Activated CD4-positive, alpha-beta T cell treated with anti-CD3 and anti-CD28 coated beads for 4 hours (primary cell): ENCODE results near the gene RGS6.

Experiments used
- DNase-seq, 2 donors: peaks; one replicate each; pipeline ENCODE4 v3.0.0-alpha.2; 2020

RGS6 gene

GRCh38 chr14:72418806-72419205 is 486.6 kb downstream of the RGS6 start:
- no peak for DNase-seq

DNA sequence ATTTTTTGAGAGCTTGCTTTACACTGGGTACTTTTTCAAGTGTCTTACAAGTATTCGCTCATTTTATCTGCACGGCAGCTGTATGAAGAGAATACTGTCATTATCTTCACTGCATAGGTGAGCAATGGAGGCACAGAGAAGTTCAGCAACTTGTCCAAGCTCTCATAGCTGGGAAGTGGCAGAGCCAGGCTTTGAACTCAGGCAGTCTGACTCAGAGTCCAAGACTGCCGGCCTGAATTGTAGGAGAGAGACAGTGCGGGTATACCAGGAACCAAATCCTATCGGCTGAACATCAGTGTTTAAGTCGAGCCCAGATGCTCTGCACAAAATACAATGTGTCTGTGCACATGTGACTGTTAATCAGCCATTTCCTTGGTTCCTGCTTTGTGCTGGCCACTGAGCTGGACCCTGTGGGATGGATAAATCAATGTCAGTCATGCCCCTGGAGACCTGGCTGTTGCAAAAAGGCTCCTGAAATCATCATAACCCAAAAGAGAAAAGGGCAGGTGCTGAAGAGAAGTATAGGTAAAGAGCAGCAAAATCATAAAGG is 487.1 kb downstream of the RGS6 start:
- no peak for DNase-seq

- peak; percentile 43 to 69 for DNase-seq
These were observed 488.7 kb downstream of the RGS6 start for GRCh38 chr14:72420749-72421474.

DNA sequence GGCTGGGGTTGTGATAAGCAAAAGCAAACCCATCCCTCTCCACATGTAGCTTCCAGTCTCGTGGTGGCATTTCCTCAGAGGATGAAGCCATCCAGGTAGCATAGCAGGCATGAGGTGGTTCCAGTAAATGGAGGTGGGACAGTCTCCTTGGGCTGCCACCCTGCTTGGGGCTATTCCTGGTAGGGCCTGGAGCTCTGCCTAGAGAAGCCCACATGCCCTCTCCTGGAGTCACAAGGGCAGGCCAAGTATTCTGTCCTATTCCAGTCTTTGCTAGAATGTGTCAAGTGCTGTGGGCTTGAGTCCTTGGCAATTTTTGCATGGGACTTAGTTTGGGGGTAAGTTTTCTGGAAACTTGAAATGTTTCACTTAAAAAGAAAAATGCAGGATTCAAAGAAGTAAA is 491.7 kb downstream of the RGS6 start:
- DNase-seq: no peak

GRCh38 chr14:72430457-72430856 is 498.2 kb downstream of the RGS6 start:
- DNase-seq: no peak

DNA sequence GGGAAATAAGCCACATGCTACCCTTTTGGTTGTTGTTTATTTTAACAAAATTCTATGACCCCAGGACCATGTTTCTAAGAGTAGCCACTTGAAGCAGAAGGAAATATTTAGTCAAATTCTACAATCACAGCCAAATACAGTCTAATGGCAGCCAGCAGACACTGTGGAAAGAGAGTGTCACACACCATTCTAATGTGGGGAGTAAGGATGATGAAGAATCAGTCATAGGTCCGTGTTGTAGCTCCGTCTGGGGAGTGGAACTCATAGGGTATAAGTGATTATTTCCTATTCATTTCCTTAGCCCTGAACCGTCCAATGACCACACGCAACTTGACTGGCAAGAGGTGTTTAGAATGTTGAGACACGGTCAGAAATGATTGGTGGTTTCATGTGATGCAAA is 500.5 kb downstream of the RGS6 start:
- DNase-seq: no peak

DNA sequence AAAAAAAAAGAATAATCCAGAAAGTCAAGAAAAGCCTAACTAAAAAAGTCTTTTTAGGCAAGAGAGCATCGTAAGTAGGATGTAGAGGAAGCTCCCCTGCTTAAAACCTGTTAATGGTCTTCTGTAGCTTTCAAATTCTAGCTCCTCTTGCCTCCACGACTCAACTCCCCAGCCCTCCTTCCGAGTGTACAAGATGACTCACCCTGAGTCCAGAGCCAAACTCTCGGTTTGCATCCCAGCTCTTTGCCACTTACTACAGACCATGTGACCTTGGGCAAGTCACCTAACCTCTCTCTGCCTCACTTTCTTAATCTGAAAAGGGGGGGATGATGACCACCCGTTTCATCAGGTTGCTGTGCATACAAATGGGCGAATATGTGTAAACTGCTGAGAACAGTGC is 501.3 kb downstream of the RGS6 start:
- no peak for DNase-seq

DNA sequence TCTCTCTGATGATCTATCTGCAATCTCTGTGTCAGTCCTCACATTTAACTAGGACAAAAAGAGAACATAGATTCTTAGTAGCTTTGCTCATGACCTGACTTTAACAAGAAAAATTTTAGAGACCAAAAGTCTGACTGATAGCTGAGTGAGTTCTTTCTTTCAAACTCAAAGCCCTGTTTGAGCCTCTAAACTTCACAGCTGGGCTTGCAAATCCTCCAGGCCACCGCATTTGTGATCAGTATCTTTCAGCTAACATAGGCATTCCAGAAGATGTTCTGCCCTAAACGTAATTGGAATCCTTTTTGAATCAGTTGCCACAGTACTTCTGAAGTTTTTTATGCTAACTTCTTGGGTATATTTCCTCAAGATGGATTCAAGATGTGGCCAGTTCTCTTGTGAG is 502.6 kb downstream of the RGS6 start:
- DNase-seq: no peak

DNA sequence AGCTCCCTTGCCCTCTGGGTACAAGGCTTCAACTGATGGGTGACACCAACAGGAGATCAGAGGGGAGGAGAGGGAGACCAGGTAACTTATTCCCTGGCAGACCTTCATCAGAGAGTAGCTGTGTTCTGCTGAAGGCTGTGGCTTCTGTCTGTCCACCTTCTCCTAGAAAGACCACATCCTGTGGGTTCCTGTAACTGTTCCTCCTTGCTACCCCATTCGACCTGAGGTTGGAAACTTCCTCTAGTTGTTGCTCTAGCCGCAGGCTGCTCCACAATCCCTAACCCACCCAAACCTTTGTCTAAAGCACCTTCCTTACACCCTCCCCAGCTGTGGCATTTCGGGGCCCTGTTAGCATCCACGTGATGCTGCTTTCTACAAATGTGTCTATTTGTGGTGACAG is 507.5 kb downstream of the RGS6 start:
- DNase-seq: no peak

GRCh38 chr14:72443256-72443655 is 511.0 kb downstream of the RGS6 start:
- DNase-seq: no peak

- DNase-seq: peak; percentile 36 to 48
These were observed 511.8 kb downstream of the RGS6 start for GRCh38 chr14:72443991-72444441.

DNA sequence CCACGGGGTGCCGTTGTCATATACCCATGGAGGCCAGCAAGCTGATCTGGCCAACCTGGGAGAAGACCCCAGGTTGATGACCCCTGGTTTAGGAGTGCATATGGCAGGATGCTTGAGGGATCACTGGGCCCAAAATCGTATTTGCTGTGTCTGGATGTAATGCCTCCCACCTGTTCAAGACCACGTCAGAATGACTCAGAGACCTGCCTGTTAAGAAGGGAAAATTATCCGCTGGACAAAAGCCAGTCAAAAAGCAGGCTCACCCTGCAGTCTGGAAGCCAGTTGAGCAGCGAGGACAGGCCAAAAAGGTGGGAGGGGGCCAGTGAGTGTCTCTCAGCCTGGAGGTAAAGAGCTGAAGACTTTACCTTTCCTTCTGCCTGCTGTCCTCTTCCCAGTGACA is 512.5 kb downstream of the RGS6 start:
- DNase-seq: no peak

DNA sequence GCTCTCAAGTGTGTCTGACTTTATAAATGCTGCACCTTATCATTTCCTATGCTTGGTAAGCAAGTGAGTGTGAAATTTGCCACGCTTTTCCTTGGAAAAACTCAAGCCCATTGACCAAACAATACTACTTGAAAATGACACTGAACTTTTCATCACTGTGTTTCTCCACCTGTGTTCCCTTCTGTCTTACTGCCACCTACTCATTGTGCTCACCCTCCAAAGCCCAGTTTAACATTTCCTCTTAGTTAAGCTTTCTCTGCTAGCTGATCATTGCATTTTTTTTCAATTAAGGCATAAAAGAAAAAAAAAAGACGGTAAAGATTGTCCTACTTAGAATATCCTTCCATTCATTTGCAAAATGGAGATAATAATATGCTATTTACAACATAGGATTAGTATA is 516.0 kb downstream of the RGS6 start:
- DNase-seq: no peak

GRCh38 chr14:72450473-72451044 is 518.3 kb downstream of the RGS6 start:
- DNase-seq: no peak

GRCh38 chr14:72451054-72451972 is 519.1 kb downstream of the RGS6 start:
- peak; percentile 30 to 41 for DNase-seq

DNA sequence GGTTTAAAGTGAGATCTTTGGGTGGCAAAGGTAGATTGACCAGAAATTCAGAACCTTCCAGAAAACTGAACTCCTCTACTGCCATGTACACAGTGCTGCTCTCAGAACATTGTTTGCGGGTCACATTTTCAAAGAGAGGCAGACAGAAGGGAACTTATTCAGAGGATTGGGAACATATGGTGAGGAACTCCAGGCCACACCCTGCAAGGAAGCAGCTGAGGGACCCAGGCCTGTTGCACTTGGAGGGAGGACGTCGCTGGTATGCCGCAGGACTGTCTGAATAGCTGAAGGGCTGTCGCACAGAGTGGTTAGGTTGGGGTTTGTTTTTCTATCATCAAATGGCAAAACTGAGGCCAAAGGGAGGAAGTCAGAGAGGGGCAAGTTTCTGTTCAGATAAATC is 520.5 kb downstream of the RGS6 start:
- DNase-seq: no peak

DNA sequence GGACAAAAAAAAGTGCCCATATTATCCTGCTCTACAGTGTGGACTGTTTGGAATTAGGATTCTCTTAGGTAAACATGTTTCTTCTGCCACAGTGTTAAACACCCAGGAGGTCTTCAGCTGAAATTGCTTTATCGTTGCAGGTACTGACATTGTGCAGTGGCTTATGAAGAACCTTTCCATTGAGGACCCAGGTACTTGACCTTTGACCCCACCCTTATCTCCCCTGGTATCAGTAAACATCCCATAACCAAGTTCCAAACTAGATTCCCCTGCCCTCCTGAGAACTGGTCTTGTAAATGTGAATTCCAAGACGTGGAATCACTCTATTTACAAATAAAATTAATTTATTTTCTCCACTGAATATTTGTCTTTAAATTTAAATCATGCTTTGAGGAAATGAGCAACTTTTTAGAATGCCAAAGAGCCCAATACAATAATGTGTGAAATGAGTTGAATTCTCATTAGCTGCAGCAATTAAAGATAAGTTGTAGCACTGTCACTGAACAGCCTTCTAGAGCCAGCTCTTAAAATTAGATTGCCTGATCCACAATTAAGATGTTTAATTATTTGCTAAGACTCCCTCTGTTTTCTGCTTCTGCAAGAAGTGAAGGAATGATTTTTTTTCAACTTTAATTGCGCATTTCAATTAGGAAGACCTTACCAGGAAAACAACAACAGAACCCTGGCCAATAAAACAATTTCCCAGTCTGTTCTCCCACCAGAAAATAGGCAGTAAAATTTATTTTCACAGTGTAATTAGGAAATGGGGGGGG is 522.3 kb downstream of the RGS6 start:
- DNase-seq: no peak

DNA sequence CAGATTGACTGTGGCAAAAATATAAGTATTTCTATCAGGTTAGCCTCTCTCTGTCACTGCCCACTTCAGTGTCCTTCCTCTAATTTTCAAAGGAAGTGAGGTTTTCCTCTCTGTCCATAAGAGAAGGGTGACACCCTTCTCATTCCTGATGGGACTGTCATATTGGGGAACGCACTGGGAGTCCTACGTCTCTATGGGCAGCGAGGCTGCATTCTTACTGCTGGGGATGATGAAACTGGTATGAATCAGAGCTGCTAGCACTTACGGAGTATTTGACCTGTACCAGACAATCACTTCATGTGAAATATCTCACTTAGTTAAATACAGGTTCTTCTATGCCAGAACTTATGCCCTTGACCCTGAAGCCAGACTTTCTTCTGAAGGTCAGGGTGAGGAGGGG is 525.4 kb downstream of the RGS6 start:
- no peak for DNase-seq

GRCh38 chr14:72462056-72462455 is 529.8 kb downstream of the RGS6 start:
- DNase-seq: no peak

- DNase-seq: no peak
These were observed 531.1 kb downstream of the RGS6 start for GRCh38 chr14:72463291-72463866.

DNA sequence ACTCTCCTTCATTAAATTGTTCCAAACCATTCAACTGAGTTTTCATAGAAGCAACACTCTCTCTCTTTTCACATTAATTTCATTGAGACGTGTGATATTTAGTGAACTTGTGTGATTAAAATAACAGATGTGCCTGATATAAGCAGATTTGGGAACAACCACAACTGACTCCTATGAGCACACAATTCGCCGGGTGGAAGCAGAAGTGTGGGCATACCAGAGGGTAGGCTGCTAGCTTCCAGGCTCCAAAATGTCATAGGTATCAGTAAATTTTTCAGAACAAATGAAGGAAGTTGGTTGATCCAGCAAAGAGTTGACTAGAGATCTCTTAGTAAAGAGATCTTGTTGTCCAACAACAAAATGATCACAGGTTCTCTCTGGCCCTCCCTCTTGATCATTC is 532.0 kb downstream of the RGS6 start:
- no peak for DNase-seq

- DNase-seq: no peak
These were observed 534.1 kb downstream of the RGS6 start for GRCh38 chr14:72466325-72466724.
